Measurements from ENCODE around the gene GSTA1. TPM values are rescaled to one million over a fixed set of nuclear protein-coding genes. Genes with fewer than 3 reads are reported as not detected.
A peak's percentile ranks its signal among the peaks of the same experiment; 100 is the strongest.
"Not testable (repeated sequence)": the region's sequence is repeated elsewhere in the genome, so short reads cannot be mapped to it uniquely, and the experiment has no call there.

The GSTA1 gene
- total RNA-seq, 8 experiments from 2014 or later, result 0.69 TPM; not detected in 7

- 0 to 33% (median 21%) methylated on average over 1 of the region's 1 CpG; no CpG with 5 or more reads in 6 of the 10 experiments for WGBS, 10 experiments
- H3K27ac ChIP-seq, result no peak overlapping the region
- in situ Hi-C loops (cut with MboI; ENCODE audit: low pct_unique_long_range_greater_than_20kb in 2 of 9, low sequenced_read_pairs in 9 of 9, unreplicated experiment in 9 of 9), result no loop called here
- H3K4me1 ChIP-seq (replicated peaks in 1 of 2), result no peaks in the 10 kb centered on the region
- no peak overlapping the region for H3K4me3 ChIP-seq
- ATAC-seq (replicated peaks in 6 of 8), result no peak
These were observed 22.9 kb upstream of the GSTA1 start for GRCh38 chr6:52826513-52826912.

DNA sequence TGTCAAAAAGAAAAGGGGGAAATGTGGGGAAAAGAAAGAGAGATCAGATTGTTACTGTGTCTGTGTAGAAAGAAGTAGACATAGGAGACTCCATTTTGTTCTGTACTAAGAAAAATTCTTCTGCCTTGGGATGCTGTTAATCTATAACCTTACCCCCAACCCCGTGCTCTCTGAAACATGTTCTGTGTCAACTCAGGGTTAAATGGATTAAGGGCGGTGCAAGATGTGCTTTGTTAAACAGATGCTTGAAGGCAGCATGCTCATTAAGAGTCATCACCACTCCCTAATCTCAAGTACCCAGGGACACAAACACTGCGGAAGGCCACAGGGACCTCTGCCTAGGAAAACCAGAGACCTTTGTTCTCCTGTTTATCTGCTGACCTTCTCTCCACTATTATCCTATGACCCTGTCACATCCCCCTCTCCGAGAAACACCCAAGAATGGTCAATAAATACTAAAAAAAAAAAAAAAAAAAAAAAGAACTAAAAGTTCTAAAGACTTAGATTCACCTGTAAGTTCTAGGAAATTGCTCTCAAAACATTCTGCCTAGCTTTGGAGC lies 22.4 kb upstream of the GSTA1 start:
- ATAC-seq (replicated peaks in 6 of 8); H3K27ac ChIP-seq; in situ Hi-C loops (cut with MboI; ENCODE audit: low pct_unique_long_range_greater_than_20kb in 2 of 9, low sequenced_read_pairs in 9 of 9, unreplicated experiment in 9 of 9); H3K4me3 ChIP-seq; H3K4me1 ChIP-seq (replicated peaks in 1 of 2): not testable (repeated sequence)
- 17 to 25% (median 20%) methylated on average over 1 of the region's 4 CpGs; no CpG with 5 or more reads in 7 of the 10 experiments for WGBS, 10 experiments

DNA sequence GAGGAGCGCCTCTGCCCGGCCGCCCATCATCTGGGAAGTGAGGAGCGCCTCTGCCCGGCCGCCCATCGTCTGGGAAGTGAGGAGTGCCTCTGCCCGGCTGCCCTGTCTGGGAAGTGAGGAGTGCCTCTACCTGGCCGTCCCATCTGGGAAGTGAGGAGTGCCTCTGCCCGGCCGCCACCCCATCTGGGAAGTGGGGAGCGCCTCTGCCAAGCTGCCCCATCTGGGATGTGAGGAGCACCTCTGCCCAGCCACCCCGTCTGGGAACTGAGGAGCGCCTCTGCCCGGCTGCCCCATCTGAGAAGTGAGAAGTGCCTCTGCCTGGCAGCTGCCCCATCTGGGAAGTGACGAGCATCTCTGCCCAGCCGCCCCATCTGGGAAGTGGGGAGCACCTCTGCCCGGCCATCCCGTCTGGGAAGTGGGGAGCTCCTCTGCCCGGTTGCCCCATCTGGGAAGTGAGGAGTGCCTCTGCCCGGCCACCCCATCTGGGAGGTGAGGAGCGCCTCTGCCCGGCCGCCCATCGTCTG lies 21.7 kb upstream of the GSTA1 start:
- H3K4me1 ChIP-seq (replicated peaks in 1 of 2); in situ Hi-C loops (cut with MboI; ENCODE audit: low pct_unique_long_range_greater_than_20kb in 2 of 9, low sequenced_read_pairs in 9 of 9, unreplicated experiment in 9 of 9); H3K4me3 ChIP-seq; H3K27ac ChIP-seq; ATAC-seq (replicated peaks in 6 of 8): not testable (repeated sequence)
- WGBS, 10 experiments, result 98 to 100% methylated on average over 1 to 9 of the region's 25 CpGs; no CpG with 5 or more reads in 8 of the 10 experiments

DNA sequence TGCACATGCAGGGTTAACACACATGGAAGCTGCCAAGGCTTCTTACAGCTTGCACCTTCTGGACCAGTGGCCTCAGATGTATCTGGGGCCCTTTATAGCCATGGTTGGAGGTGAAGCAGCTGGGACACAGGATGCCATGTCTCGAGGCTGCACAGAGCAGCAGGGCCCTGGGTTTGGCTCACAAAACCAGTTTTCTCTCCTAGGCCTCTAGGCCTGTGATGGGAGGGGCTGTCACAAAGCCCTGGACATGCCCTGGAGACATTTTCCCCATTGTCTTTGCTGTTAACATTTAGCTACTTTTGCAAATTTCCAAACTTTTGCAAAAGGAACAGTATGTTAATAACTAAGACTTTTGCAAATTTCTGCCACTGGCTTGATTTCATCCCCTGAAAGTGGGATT lies 18.2 kb upstream of the GSTA1 start:
- WGBS, 10 experiments, result 25 to 100% (median 40%) methylated on average over 1 of the region's 1 CpG; no CpG with 5 or more reads in 6 of the 10 experiments
- Histone ChIP-seq H3K4me3 (no peak overlapping the region), H3K4me1 (replicated peaks in 1 of 2) (no peaks in the 10 kb centered on the region), H3K27ac (no peak overlapping the region)
- peak in 3 of 8 experiments; percentile 31 to 86 (median 83) for ATAC-seq (replicated peaks in 6 of 8)
- in situ Hi-C loops (cut with MboI; ENCODE audit: low pct_unique_long_range_greater_than_20kb in 2 of 9, low sequenced_read_pairs in 9 of 9, unreplicated experiment in 9 of 9), result no loop called here

DNA sequence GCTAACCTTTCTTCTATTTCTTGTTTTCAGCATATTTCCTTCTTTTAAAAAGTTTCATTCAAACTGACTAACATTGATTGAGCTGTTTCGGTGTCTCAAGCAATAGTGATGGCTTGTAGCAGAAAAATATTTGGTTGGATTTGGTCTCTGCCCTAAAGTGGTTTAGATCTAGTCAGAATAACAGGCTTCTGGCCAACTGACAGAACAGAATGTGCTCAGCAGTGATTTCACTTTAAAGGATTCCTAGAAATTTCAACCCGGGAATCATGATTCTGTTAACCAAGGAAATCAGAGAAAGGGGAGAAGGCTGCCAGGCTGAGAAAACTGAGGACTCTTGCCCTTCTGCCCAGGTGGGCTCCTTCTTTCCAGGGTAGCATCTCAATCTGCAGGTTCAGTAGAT lies 16.6 kb upstream of the GSTA1 start:
- peak in 1 of 8 experiments; percentile 22 for ATAC-seq (replicated peaks in 6 of 8)
- in situ Hi-C loops (cut with MboI; ENCODE audit: low pct_unique_long_range_greater_than_20kb in 2 of 9, low sequenced_read_pairs in 9 of 9, unreplicated experiment in 9 of 9), result no loop called here
- Histone ChIP-seq H3K4me3 (no peak overlapping the region), H3K4me1 (replicated peaks in 1 of 2) (no peaks in the 10 kb centered on the region), H3K27ac (no peak overlapping the region)
- WGBS, 10 experiments, result 0 to 100% (median 62%) methylated on average over 1 to 2 of the region's 2 CpGs; no CpG with 5 or more reads in 2 of the 10 experiments

DNA sequence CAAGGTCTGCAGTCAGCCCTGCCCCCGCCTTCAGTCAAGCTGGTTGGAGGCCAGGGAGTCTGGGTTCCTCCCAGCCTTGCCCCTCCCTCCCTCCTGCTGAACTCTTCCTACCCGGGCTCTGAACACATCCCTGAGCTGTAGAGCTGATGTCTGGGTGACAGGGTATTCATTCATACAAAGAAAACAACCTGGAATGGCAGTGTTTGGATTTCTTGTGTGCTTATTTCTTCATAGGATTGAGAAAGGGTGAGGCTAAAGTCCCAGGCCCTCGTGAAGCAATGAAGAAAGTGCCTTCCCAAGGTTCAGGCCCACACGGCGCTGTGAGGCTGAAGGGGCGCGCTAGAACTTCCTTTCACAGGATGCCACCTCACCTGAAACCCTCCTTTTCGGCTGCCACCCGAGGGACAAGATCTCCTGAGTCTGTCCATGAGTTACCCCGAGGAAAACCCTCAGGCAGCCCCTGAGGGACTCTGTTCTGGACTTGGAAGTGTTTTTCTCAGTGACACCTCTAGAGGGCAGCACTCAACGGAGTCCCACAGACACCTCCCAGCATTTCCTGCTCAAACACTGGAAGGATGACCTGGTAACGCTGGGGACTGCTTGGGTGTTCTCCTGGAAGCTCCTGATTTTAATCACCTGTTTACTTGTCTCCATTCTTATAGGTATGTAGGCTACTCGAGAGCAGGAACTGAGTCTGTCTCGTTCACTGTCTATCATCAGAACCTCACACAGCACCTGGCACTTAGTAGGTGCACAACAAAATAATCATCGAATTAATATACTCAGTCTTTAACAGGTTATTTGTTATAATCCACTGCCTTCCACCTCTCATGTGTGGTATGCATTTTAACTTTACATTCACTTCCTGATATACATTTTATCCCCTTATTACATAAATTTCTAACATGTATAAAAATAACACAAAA lies 11.8 kb upstream of the GSTA1 start:
- H3K4me1 ChIP-seq (replicated peaks in 1 of 2), result no peaks in the 10 kb centered on the region
- 0 to 58% (median 35%) methylated on average over 1 to 12 of the region's 15 CpGs; no CpG with 5 or more reads in 2 of the 10 experiments for WGBS, 10 experiments
- peak in 4 of 8 experiments; percentile 66 to 93 (median 88) for ATAC-seq (replicated peaks in 6 of 8)
- in situ Hi-C loops (cut with MboI; ENCODE audit: low pct_unique_long_range_greater_than_20kb in 2 of 9, low sequenced_read_pairs in 9 of 9, unreplicated experiment in 9 of 9), result no loop called here
- H3K27ac ChIP-seq, result no peak overlapping the region
- H3K4me3 ChIP-seq, result no peak overlapping the region

DNA sequence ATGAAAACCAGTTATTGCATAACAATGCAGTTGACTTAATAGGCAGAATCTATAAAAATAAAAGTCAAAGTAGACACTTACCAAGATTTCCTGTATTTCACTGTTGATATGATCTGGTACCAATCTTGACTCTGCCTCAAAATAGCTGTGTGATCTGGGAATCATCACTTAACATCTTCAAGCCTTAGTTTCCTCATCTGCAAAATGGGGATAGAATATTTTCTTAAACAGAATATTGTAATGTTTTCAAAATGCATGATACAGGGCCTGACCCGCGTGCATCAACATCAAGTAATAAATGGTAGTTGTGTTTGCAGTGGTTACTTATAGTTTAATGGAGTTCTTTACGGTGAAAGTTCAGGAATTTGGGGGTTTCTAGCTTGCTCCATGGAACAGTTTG lies 10.9 kb upstream of the GSTA1 start:
- in situ Hi-C loops (cut with MboI; ENCODE audit: low pct_unique_long_range_greater_than_20kb in 2 of 9, low sequenced_read_pairs in 9 of 9, unreplicated experiment in 9 of 9); ATAC-seq (replicated peaks in 6 of 8); H3K4me1 ChIP-seq (replicated peaks in 1 of 2); H3K27ac ChIP-seq; H3K4me3 ChIP-seq: not testable (repeated sequence)
- 36 to 100% (median 77%) methylated on average over 1 to 3 of the region's 3 CpGs; no CpG with 5 or more reads in 3 of the 10 experiments for WGBS, 10 experiments

DNA sequence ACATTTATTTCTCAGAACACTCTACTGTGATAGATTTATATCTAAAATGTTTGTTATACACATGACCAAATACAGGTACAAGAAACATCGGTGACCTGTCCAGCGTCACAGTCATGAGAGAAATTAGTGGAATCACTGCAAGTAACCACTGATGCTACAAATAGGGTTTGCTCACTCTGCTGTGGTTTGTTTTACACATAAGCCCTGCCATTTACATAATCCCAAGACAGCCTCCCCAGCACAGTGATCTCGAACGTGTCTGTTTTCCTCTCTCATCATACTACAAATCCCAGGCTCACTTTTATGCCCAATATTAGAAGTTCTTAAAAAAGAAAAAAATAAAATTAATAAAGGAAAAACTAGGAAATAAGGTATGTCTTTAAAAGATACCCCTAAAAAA lies 6.2 kb upstream of the GSTA1 start:
- H3K4me1 ChIP-seq (replicated peaks in 1 of 2); H3K27ac ChIP-seq; H3K4me3 ChIP-seq; in situ Hi-C loops (cut with MboI; ENCODE audit: low pct_unique_long_range_greater_than_20kb in 2 of 9, low sequenced_read_pairs in 9 of 9, unreplicated experiment in 9 of 9): not testable (repeated sequence)
- ATAC-seq (replicated peaks in 6 of 8), result peak in 3 of 8 experiments; percentile 62 to 92 (median 77)
- 36 to 94% (median 76%) methylated on average over 2 to 4 of the region's 4 CpGs; no CpG with 5 or more reads in 2 of the 10 experiments for WGBS, 10 experiments

- no peak overlapping the region for H3K27ac ChIP-seq
- H3K4me3 ChIP-seq, result no peak overlapping the region
- ATAC-seq (replicated peaks in 6 of 8), result no peak
- WGBS, 10 experiments, result 50 to 100% (median 91%) methylated on average over 1 to 5 of the region's 5 CpGs
- no peaks in the 10 kb centered on the region for H3K4me1 ChIP-seq (replicated peaks in 1 of 2)
- in situ Hi-C loops (cut with MboI; ENCODE audit: low pct_unique_long_range_greater_than_20kb in 2 of 9, low sequenced_read_pairs in 9 of 9, unreplicated experiment in 9 of 9), result no loop called here
These were observed 5.0 kb upstream of the GSTA1 start for GRCh38 chr6:52808660-52809059.

DNA sequence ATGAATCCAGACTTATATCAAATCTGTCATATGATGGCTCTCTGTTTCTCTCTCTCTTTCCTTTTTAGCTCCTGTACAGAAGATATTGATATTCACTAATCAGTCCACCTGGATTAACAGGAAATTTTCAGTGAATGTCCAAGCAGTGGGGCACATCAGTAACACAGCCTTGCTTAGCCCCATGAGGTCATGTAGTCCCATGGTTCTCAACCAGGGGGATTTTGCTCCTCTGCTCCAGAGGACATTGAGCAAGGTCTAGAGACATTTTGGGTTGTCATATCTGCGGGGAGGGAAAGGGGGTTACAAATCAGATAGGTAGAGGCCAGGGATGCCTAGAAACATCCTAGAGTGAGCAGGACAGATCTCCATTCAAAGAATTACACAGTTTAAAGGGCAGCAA lies 810 bp downstream of the GSTA1 start:
- 20 to 100% (median 70%) methylated on average over 1 of the region's 1 CpG; no CpG with 5 or more reads in 6 of the 10 experiments for WGBS, 10 experiments
- no peak for ATAC-seq (replicated peaks in 6 of 8)
- no peak overlapping the region for H3K27ac ChIP-seq
- in situ Hi-C loops (cut with MboI; ENCODE audit: low pct_unique_long_range_greater_than_20kb in 2 of 9, low sequenced_read_pairs in 9 of 9, unreplicated experiment in 9 of 9), result no loop called here
- no peak overlapping the region for H3K4me3 ChIP-seq
- H3K4me1 ChIP-seq (replicated peaks in 1 of 2), result no peaks in the 10 kb centered on the region

DNA sequence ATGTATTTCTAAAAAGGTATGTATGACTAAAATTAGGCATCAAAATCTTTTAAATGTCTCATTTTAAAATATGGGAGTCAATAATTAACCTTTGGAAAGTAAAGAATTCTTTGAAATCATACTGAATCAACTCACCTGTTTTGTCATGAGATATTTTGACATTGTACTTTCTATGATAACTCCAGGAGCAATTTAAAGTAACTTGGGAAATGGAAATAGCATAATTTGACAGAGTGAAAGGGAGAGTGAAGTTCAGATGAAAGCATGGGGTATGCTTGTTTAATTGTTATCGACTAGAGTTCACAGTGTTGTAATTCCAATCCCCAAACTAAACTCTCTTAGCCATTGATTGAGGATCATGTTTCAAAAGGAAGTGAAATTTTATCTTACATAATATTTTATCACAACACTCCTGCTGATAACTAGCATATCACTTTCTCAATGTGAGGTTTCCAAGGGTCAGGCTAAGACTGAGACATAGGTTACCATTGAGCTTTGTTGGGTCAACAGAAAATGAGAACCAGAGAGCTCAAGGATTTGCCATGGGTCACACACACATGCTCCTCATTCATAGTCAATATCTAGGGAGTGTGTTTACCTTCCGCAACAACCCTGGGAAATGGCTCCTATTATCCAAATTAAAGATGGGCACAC lies 2.3 kb downstream of the GSTA1 start:
- no peak for ATAC-seq (replicated peaks in 6 of 8)
- 60 to 100% (median 93%) methylated on average over 1 to 2 of the region's 2 CpGs; no CpG with 5 or more reads in 1 of the 10 experiments for WGBS, 10 experiments
- Histone ChIP-seq H3K4me3 (no peak overlapping the region), H3K27ac (no peak overlapping the region), H3K4me1 (replicated peaks in 1 of 2) (no peaks in the 10 kb centered on the region)
- in situ Hi-C loops (cut with MboI; ENCODE audit: low pct_unique_long_range_greater_than_20kb in 2 of 9, low sequenced_read_pairs in 9 of 9, unreplicated experiment in 9 of 9), result no loop called here

GRCh38 chr6:52799272-52799671 lies 4.3 kb downstream of the GSTA1 start:
- H3K4me1 ChIP-seq (replicated peaks in 1 of 2); H3K4me3 ChIP-seq; ATAC-seq (replicated peaks in 6 of 8); H3K27ac ChIP-seq; in situ Hi-C loops (cut with MboI; ENCODE audit: low pct_unique_long_range_greater_than_20kb in 2 of 9, low sequenced_read_pairs in 9 of 9, unreplicated experiment in 9 of 9): not testable (repeated sequence)
- 71 to 100% (median 82%) methylated on average over 1 of the region's 1 CpG; no CpG with 5 or more reads in 4 of the 10 experiments for WGBS, 10 experiments

DNA sequence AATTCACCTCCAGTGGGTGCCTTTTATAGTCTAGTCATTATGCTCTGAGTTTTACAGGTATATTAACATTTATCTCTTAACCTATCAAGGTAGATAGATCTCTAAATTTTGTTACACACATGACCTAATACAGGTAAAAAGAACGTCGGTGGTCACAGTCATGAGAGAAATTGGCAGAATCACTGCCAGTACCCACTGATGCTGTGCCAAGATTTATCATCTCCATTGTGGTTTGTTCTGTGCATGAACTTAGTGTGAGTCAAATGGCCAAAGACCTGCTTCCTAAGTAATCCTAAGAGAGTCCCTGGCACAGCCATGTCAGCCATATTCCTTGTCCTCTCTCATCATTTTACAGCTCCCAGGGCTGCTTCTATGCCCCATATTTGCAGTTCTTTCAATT lies 9.2 kb downstream of the GSTA1 start:
- in situ Hi-C loops (cut with MboI; ENCODE audit: low pct_unique_long_range_greater_than_20kb in 2 of 9, low sequenced_read_pairs in 9 of 9, unreplicated experiment in 9 of 9); H3K4me3 ChIP-seq; H3K4me1 ChIP-seq (replicated peaks in 1 of 2); ATAC-seq (replicated peaks in 6 of 8); H3K27ac ChIP-seq: not testable (repeated sequence)
- WGBS, 10 experiments, result 70 to 90% (median 85%) methylated on average over 1 to 2 of the region's 2 CpGs; no CpG with 5 or more reads in 6 of the 10 experiments

Measured in motor neuron (in vitro differentiated cells).